NCI-H345 treated with DMSO at 0.1 percent for 48 hours (cell line): ENCODE data around the gene FKBP7.
"Not testable (repeated sequence)": the region's sequence is repeated elsewhere in the genome, so short reads cannot be mapped to it uniquely, and the experiment has no call there.

ENCODE experiments used
- DNase-seq: peaks from one replicate; lab custom pipeline; 2025; ENCODE audit not compliant: unreplicated experiment; lab: John Stamatoyannopoulos, UW

FKBP7 gene

DNA sequence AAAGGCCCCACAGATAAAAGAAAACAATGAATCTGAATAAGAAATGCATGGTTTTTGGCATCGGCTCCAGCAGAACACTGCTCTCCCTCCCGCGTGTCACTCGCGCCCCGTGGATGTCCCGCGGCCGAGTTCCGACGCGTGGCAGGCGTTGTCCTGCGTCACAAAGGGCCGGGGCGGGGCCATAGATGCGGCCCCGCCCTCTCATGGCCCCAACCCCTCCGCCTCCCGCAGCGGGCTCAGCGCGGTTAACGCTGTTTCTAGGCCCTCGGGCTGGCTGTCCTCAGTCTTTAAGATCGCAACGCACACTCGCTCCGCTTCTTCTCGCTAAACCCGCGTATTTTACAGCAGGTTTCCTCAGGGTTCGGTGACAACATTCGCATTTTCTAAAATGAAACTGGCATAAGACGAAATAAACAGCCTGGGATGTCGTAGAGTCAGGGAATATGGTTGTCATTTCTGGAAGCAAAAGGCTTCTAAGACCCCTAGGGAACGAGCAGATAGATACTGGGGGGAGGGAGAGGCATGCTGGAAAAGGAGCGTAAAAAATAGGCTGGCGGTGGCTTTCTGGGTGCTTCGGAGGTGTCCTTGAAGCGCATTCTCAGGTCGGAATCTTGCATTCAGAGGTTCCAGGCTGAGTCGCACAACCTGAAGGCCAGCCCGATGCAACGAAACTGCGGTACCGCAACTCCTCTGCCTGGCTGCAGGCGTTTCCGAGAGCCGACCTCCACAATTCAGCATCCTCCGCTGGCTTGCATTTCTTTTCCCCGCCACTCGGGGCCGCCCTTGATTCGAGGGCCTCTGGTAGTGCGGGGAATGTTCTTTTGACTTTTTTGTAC is at the start of gene FKBP7:
TSS of gene FKBP7 (minus strand) at position 162 of the 836 bp plus-strand sequence. CDS start at position 61, 101 bp downstream.
- DNase-seq = peak; percentile 80

- DNase-seq = no peak
These were observed 49.2 kb upstream of the FKBP7 start for GRCh38 chr2:178527592-178527991.

- DNase-seq = no peak
These were observed 47.9 kb upstream of the FKBP7 start for GRCh38 chr2:178526256-178526655.

DNA sequence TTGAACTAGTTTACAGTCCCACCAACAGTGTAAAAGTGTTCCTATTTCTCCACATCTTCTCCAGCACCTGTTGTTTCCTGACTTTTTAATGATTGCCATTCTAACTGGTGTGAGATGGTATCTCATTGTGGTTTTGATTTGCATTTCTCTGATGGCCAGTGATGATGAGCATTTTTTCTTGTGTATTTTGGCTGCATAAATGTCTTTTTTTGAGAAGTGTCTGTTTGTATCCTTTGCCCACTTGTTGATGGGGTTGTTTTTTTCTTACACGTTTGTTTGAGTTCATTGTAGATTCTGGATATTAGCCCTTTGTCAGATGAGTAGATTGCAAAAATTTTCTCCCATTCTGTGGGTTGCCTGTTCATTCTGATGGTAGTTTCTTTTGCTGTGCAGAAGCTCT is 47.1 kb upstream of the FKBP7 start:
- DNase-seq = not testable (repeated sequence)

DNA sequence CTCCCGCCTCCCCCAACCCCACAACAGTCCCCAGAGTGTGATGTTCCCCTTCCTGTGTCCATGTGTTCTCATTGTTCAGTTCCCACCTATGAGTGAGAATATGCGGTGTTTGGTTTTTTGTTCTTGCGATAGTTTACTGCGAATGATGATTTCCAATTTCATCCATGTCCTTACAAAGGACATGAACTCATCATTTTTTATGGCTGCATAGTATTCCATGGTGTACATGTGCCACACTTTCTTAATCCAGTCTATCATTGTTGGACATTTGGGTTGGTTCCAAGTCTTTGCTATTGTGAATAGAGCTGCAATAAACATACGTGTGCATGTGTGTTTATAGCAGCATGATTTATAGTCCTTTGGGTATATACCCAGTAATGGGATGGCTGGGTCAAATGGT is 46.6 kb upstream of the FKBP7 start:
- not testable (repeated sequence) for DNase-seq

- DNase-seq = no peak
These were observed 45.3 kb upstream of the FKBP7 start for GRCh38 chr2:178523596-178524134.

- peak; percentile 43 for DNase-seq
These were observed 44.7 kb upstream of the FKBP7 start for GRCh38 chr2:178522950-178523595.

GRCh38 chr2:178521304-178522150 is 43.1 kb upstream of the FKBP7 start:
- no peak for DNase-seq

GRCh38 chr2:178517496-178517895 is 39.1 kb upstream of the FKBP7 start:
- no peak for DNase-seq

GRCh38 chr2:178514664-178515063 is 36.3 kb upstream of the FKBP7 start:
- no peak for DNase-seq

GRCh38 chr2:178513876-178514275 is 35.5 kb upstream of the FKBP7 start:
- DNase-seq = no peak

GRCh38 chr2:178512484-178512883 is 34.1 kb upstream of the FKBP7 start:
- no peak for DNase-seq

DNA sequence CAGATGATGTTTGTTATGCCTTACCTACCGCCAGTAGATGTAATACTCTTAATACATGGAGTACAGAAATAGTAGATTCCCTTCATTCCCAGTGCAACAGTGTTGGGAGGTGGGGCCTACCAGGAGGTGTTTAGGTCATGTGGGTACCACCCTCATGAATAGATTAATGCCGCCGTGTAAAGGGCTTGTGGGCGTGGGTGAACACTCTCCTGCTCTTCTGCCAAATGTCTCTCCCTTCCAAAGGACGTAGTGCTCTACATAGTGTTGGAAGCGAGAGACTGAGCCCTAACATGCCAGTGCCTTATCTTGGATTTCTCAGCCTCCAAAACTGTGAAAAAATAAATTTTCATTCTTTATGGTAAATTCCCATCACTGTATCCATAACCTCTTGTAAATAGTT is 32.0 kb upstream of the FKBP7 start:
- no peak for DNase-seq

GRCh38 chr2:178508646-178509045 is 30.2 kb upstream of the FKBP7 start:
- no peak for DNase-seq

- no peak for DNase-seq
These were observed 28.5 kb upstream of the FKBP7 start for GRCh38 chr2:178506949-178507348.

- DNase-seq = no peak
These were observed 28.1 kb upstream of the FKBP7 start for GRCh38 chr2:178506524-178506923.

DNA sequence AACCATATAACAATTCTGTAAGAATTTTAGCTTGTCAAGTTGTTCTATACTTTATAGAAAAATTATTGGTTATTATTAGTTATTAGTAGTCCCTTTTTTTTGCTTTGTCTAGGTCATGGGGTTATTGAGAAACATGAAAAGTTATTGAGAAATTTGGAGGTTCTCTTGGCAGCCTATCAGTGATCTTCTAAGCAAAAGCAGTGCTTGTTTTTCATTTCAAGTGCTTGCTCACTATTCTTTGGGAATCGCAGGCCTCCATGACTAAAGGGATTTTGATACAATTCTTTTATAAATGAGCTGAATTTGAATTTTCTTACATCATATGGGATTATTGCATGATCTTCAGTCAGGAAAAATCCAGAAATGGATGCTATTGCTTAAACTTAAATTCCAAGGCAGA is 27.7 kb upstream of the FKBP7 start:
- no peak for DNase-seq

GRCh38 chr2:178502751-178503150 is 24.4 kb upstream of the FKBP7 start:
- no peak for DNase-seq

DNA sequence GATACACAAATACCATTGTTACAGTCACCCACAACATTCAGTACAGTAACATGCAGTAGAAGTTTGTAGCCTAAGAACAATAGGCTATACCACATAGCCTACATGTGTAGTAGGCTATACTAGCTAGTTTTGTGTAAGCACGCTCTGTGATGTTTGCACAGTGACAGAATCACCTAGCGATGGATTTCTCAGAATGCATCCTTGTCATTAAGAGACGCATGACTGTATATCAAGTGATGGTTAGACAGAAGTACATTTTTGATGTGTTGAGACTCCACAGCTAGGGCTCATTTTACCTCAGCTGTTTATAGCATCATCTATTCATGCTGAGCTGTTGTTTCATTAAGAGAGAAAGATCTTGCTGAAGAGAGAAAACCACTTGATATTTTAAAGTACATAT is 21.2 kb upstream of the FKBP7 start:
- DNase-seq = no peak

DNA sequence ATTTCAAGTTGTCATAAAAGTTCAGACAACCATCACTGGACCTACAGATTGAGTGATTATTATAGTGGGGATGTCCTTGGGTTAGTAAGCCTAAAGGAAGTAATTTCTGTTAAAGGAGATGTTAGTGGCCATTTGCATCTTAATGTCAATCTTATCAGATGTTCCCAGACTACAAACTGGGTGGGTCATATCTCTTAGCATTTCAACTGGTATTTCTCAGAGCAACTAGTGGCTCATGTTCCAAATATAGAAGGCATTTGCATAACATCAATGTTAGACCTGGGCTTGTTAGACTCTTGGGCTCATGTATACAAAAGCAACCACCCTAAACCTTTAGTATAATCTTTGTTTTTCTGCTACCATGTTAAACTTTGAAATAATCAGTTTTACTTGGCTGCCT is 19.7 kb upstream of the FKBP7 start:
- no peak for DNase-seq

- no peak for DNase-seq
These were observed 17.6 kb upstream of the FKBP7 start for GRCh38 chr2:178496049-178496448.
